ENCODE results near the gene ITGB7.
"Not testable (repeated sequence)": the region's sequence is repeated elsewhere in the genome, so short reads cannot be mapped to it uniquely, and the experiment has no call there.

ITGB7 gene

GRCh38 chr12:53217051-53217930 lies 10.2 kb upstream of the ITGB7 start:
- FAIRE-seq = no peak

DNA sequence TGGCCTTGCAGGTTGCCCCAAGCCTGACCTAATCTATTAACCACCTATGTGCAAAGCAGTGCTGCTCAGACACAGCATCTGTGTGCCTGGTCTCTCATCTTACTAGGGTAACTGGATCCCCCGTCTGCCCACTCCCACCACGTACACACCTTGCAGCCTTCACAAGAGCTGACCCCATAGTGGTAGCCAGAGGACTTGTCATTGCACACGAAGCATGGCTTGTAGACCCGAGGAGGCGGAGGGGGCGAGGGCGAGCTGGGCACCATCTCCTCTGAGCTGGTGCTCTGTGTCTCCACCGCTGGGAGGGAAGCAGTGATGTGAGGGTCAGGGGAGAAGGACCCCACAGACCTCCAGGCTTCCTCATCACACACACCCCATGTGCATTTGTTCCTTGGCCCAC lies 8.4 kb upstream of the ITGB7 start:
- no peak for FAIRE-seq

DNA sequence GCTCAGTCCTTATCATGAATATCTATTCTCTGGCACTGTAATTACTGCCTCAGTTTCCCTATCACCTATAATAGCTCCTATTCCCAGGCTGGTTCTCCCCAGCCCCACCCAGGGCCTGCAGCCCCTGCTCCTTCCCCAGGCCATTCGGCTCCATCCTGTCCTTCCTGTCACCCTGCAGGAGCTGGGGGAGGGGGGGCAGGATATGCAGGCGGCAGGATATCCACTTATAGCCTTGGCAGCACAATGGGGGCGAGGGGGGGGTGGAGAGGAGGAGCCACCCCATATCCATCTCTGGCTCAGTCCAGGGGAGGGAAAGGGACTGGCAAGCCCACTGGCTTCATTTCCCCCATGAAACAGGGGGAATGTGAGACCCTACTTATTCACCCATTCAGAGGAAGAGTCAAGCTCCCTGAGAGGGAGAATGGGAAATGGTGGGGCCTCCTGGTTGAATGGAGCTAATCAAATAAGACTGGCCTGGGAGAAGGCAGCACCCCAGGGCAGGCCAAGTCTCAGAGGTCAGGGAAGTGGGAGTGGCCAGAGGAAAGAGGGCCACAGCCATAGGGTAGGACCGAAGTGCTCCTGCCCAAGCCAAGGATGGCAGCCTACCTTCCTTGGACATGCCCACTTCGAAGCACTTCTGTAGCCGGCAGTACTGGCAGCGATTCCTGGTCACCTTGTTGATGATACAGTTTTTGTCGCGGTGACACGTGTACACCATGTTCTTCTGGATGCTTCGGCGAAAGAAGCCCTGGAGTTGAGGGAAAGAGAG lies 7.8 kb upstream of the ITGB7 start:
- FAIRE-seq = no peak

DNA sequence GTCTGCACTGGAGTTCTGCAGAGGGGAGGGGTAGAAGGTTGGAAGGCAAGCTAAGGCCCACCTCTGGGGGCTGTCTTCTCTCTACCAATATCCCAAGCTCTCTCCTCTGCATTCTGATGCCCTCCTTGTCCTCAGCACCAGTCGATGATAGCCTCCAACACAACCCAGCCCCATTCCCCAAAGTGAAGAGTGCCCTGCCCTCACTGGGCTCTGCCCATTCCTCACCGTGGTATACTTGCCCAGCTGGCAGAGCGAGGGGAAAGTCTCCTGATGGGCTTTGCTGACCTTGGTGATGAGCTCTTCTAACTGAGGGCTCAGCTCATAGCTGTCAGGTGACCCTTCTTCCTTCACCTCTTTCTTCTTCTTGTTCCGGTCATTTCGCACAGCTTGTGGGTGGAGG lies 7.2 kb upstream of the ITGB7 start:
- FAIRE-seq = no peak

DNA sequence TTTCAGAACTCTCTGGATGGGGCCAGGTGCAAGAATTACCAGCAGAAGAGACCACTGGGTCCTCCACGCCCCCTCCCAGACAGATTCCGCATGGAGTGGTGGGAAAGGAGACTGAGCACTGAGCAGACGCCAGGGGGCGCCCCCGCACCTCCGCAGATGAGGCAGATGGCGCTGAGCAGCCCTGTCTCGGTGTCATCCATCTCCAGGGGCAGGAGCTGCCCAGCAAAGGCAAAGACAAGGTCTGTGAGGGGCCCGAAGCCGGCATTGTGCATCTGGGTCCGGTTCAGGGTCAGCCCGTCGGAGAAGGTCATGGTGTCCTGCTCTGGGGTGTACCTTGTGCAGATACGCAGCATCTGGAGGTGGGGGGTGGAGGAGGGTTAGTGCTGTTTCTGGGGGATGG lies 6.3 kb upstream of the ITGB7 start:
- FAIRE-seq = no peak

GRCh38 chr12:53212931-53213330 lies 5.9 kb upstream of the ITGB7 start:
- no peak for FAIRE-seq

DNA sequence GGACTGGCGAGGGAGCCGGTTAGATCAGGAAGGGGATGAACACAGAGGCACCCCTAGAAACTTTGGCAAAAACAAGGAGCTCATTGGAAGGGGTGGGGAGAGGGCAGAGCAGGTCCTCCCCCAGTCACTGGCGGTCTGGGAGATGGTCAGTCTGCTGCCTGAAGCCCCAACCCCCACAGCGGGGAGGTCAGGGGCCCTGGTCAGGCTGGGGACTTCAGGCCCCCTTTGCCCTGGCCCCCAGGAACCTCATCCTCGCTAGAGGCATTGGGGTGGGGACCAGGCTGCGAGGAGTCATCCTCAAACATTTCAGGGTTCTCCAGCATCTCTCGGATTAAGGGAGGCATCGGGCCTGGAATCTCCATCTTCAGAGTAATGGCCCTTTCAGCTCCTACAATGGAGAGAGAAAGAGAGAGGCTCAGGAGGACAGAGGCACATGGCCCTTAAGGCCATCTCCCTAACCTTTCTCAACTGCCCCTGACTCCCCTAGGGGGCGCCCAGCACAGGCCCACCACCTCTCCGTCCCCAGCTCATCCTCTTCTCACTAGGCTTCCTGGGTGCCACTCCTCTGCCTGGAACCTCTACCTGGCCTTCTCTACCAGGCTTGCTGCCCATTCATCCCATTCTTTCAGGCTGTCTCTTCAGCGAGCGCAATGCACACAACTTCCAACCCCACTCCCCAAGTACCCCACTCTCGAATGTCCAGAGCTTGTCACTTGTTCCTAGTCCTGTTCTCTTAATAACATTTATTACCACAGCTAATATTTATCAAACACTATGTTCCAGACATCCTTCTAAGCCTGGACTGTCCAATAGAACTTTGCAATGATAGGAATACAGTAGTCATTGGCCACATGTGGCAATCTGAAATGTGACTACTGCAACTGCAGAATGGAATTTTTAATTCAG lies 4.7 kb upstream of the ITGB7 start:
- no peak for FAIRE-seq

DNA sequence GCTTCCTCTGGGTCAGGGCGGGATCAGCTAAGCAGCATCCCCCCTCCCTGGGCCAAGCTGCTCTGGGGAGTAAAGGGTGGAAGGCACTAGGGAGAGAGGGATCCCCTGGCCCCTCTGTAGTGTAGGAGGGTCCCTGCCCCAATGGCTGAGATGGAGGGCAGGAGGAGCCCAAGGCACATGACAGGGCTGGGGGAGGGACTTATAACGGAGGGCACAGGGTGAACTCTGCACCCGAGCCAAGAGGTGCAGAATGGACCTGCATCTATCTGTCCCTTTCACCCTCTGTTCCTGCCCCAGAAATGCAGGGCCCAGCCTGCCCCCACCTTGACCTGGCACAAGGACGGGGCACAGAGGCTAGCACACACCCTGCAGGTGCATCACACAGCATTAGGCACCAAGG lies 3.8 kb upstream of the ITGB7 start:
- FAIRE-seq = no peak

- no peak for FAIRE-seq
Measured at GRCh38 chr12:53208877-53209463, 1.9 kb upstream of the ITGB7 start.

- no peak for FAIRE-seq
Measured at GRCh38 chr12:53208435-53208834, 1.4 kb upstream of the ITGB7 start.

- FAIRE-seq = no peak
Measured at GRCh38 chr12:53205747-53206419, 1.2 kb downstream of the ITGB7 start.

GRCh38 chr12:53204351-53204750 lies 2.7 kb downstream of the ITGB7 start:
- no peak for FAIRE-seq

GRCh38 chr12:53202316-53202715 lies 4.7 kb downstream of the ITGB7 start:
- not testable (repeated sequence) for FAIRE-seq

DNA sequence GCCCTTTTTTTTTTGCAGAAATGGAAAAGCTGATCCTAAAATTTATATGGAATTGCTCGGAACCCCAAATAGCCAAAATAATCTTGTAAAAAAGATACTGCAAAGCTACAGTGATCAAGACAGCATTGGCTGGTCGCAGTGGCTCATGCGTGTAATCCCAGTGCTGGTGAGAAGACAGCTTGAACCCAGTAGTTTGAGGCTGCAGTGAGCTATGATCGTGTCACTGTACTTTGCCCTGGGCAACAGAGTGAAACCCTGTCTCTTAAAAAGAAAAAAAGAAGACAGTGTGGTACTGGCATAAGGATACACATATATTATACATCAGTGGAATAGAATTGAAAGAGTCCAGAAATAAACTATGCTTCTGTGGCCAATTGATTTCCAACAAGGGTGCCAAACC lies 5.4 kb downstream of the ITGB7 start:
- FAIRE-seq = no peak

DNA sequence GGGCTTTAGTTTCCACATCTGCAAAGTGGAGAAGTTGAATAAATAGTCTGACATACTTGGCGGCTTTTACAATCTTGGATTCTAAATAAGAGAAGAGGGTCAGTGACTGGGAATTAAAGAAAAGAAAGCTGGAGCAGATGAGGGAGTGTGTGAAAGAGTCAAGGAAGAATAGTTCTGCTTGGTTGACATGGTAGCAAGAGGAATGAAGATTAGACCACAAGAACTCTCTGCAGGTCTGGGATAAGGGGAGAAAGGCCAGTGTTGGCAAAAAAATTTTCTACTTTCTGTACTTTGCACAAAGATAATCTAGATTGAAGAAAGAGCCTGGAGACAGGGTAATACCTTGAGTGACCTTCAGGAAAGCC lies 5.9 kb downstream of the ITGB7 start:
- FAIRE-seq = no peak

DNA sequence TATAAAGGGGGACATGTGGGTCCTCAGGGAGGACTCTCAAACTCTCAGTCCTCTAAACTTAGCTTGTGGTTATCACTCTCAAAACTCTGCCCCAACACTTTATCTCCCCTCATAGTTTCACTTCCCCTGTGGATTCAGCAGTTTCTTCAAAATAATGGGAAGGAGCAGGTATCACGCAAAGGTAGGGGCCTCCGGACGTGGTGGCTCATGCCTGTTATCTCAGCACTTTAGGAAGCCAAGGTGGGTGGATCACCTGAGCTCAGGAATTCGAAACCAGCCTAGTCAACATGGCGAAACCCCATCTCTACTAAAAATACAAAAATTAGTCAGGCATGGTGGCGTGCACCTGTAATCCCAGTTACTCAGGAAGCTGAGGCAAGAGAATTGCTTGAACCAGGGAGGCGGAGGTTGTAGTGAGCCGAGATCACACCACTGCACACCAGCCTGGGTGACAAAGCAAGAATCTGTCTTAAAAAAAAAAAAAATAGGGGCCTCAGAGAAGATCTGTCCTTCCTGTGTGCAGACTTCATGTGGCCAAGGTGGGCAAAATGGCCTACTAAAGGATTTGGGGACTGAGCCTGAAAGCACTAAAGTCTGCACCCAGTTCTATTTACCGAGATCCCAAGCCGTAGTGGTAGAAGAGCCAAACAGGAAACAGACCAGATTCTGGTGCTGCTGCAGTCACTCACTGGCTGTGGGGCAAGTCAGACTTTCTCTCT lies 6.4 kb downstream of the ITGB7 start:
- FAIRE-seq = no peak

- no peak for FAIRE-seq
Measured at GRCh38 chr12:53200107-53200457, 7.0 kb downstream of the ITGB7 start.

- FAIRE-seq = no peak
Measured at GRCh38 chr12:53199700-53200099, 7.4 kb downstream of the ITGB7 start.

DNA sequence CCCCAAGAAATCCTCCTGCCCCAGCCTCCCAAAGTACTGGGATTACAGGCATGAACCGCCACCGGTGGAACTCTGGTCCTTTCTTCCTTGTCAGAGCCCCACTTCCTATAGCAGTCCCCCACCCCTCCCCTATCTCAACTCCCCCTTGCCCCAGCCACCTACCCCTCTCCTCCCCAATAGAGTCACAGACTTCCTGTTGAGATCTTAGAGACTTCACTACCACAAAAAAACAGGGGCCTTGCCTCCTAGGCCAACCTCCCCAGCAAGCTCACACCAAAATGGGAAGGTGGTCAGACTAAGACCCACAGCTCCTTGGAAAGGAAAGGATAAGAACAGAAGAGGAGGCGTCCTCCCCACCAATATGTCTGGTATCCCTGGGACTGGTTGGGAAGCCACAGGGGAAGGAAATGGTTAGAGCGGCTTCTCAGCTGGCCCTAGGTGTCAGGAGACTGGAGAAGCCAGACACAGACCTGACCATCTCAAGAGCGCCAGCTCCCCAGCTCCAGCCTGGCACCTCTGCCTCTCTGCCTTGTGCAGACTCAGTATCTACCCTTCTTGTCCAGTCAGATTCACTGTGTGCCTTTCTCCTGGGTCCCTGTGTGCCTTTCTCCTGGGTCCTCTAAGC lies 8.5 kb downstream of the ITGB7 start:
- no peak for FAIRE-seq

GRCh38 chr12:53197011-53197640 lies 9.9 kb downstream of the ITGB7 start:
- no peak for FAIRE-seq

DNA sequence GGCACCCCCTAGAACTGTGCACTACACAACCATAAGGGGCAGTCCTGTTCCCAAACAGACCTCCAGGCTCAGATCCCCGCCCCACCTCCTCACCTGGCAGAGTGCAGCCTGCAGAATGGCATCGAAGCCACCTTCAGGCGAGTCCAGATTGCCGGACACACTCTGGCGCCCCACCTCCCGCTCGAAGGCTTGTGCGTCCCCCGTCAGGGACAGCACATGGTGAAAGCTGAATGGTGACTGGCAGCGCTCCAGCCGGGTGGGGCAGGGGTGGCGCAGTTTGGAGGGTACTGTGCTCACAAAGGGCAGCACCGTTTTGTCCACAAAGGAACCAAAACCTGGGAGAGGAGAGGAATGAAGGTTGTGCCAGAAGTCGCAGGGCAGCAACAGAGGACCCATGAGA lies 10.6 kb downstream of the ITGB7 start:
- FAIRE-seq = no peak
